Karpas-422 (cell line): Measurements from ENCODE around the gene LRRC51. TPM values are rescaled to one million over a fixed set of nuclear protein-coding genes. Genes with fewer than 3 reads are reported as not detected.

Experiments
- DNase-seq: peaks from one replicate; pipeline ENCODE4 v3.0.0-alpha.2; 2015
- H2AFZ ChIP-seq: fragments of 200-600 bp; sonication (generic); 2 replicates; pipeline ENCODE4 v1.6.1; 2014; ENCODE audit warnings: antibody characterized with exemption, low read length, mixed read lengths
- H3K27ac ChIP-seq: fragments of 200-600 bp; sonication (generic); 2 replicates; pipeline ENCODE4 v1.5.1; 2014; ENCODE audit warnings: mild to moderate bottlenecking, low read length, moderate library complexity
- H3K27me3 ChIP-seq: fragments of 200-600 bp; sonication (generic); 2 replicates; pipeline ENCODE4 v1.6.1; 2014; ENCODE audit warnings: low read length, mixed read lengths
- H3K36me3 ChIP-seq: fragments of 200-600 bp; sonication (generic); 2 replicates; pipeline ENCODE4 v1.6.1; 2014; ENCODE audit warnings: low read length, mixed read lengths; ENCODE audit not compliant: insufficient read depth
- H3K4me1 ChIP-seq: fragments of 200-600 bp; sonication (generic); 2 replicates; pipeline ENCODE4 v1.6.1; 2014; ENCODE audit warnings: mild to moderate bottlenecking, low read length, mixed read lengths
- H3K4me2 ChIP-seq: fragments of 200-600 bp; sonication (generic); 2 replicates; pipeline ENCODE4 v1.6.1; 2014; ENCODE audit warnings: low read length, low read depth, mild to moderate bottlenecking; ENCODE audit not compliant: poor library complexity, severe bottlenecking
- H3K4me3 ChIP-seq: fragments of 200-600 bp; sonication (generic); 2 replicates; pipeline ENCODE4 v1.5.1; 2014; ENCODE audit warnings: mild to moderate bottlenecking, antibody characterized with exemption, low read length, mixed read lengths
- H3K79me2 ChIP-seq: fragments of 200-600 bp; sonication (generic); 2 replicates; pipeline ENCODE4 v1.6.1; 2014; ENCODE audit warnings: mild to moderate bottlenecking, low read length, mixed read lengths
- H3K9ac ChIP-seq: fragments of 200-600 bp; sonication (generic); 2 replicates; pipeline ENCODE4 v1.6.0; 2014; ENCODE audit warnings: low read length
- H3K9me2 ChIP-seq: fragments of 200-600 bp; sonication (generic), shearing (Covaris generic); replicated peaks from 2 replicates; pipeline ENCODE4 v1.6.0; 2014; ENCODE audit warnings: mild to moderate bottlenecking, low read length, moderate library complexity; ENCODE audit not compliant: insufficient read depth
- H3K9me3 ChIP-seq: fragments of 300-700, 200-600 bp; sonication (generic); 2 replicates; pipeline ENCODE4 v1.6.1; 2014; ENCODE audit warnings: low read length, mixed read lengths
- H4K20me1 ChIP-seq: fragments of 200-600 bp; sonication (generic); 2 replicates; pipeline ENCODE4 v1.6.1; 2014; ENCODE audit warnings: mild to moderate bottlenecking, antibody characterized with exemption, low read length, low read depth; ENCODE audit not compliant: insufficient read depth
- total RNA-seq: library from RNA; depleted of rRNA; stranded (reverse); fragments of >200 nt; shearing (Covaris generic); gene quantifications from 2 replicates; pipeline ENCODE4 v1.2.3, GENCODE V29; 2014; ENCODE audit warnings: low replicate concordance

The LRRC51 gene
- total RNA-seq, 1 experiment from 2014 or later = 2.3 TPM

GRCh38 chr11:72040491-72041363 lies 39.9 kb upstream of the LRRC51 start:
- DNase-seq = peak; percentile 61
- Histone ChIP-seq H3K4me1 (peaks cover 60% of the 10 kb centered on the region), H4K20me1 (peaks cover 89% of the 10 kb centered on the region), H3K79me2 (no peaks in the 10 kb centered on the region), H2AFZ (no peak overlapping the region), H3K9me3 (no peaks in the 10 kb centered on the region), H3K9ac (no peak overlapping the region), H3K36me3 (no peaks in the 10 kb centered on the region), H3K27me3 (0 out of 2 replicates have a peak, but pooled peaks cover 2% of the 10 kb centered on the region), H3K9me2 (no peaks in the 10 kb centered on the region), H3K27ac (no peak overlapping the region), H3K4me2 (peak overlapping the region; percentile 48), H3K4me3 (peak overlapping the region; percentile 28; the same call in 1 of the 2 replicates)

GRCh38 chr11:72041364-72042063 lies 39.1 kb upstream of the LRRC51 start:
- Histone ChIP-seq H3K36me3 (no peaks in the 10 kb centered on the region), H3K27ac (no peak overlapping the region), H3K4me1 (peaks cover 54% of the 10 kb centered on the region), H3K79me2 (no peaks in the 10 kb centered on the region), H3K4me2 (peak overlapping the region; percentile 48), H4K20me1 (peaks cover 87% of the 10 kb centered on the region), H3K9ac (no peak overlapping the region), H3K9me3 (no peaks in the 10 kb centered on the region), H3K4me3 (peak overlapping the region; percentile 28; the same call in 1 of the 2 replicates), H2AFZ (no peak overlapping the region), H3K27me3 (0 out of 2 replicates have a peak, but pooled peaks cover 2% of the 10 kb centered on the region), H3K9me2 (no peaks in the 10 kb centered on the region)
- DNase-seq = no peak

GRCh38 chr11:72042064-72042745 lies 38.4 kb upstream of the LRRC51 start:
- Histone ChIP-seq H2AFZ (no peak overlapping the region), H3K4me2 (no peak overlapping the region), H3K79me2 (no peaks in the 10 kb centered on the region), H3K4me1 (peaks cover 47% of the 10 kb centered on the region), H3K9me2 (no peaks in the 10 kb centered on the region), H3K4me3 (no peak overlapping the region), H3K9me3 (no peaks in the 10 kb centered on the region), H3K9ac (no peak overlapping the region), H3K36me3 (no peaks in the 10 kb centered on the region), H3K27me3 (0 out of 2 replicates have a peak, but pooled peaks cover 2% of the 10 kb centered on the region), H4K20me1 (peaks cover 81% of the 10 kb centered on the region), H3K27ac (no peak overlapping the region)
- no peak for DNase-seq

- H3K9ac ChIP-seq = no peak overlapping the region
- H3K9me3 ChIP-seq = no peaks in the 10 kb centered on the region
- no peak overlapping the region for H3K27ac ChIP-seq
- no peak overlapping the region for H2AFZ ChIP-seq
- no peaks in the 10 kb centered on the region for H3K36me3 ChIP-seq
- H3K9me2 ChIP-seq = no peaks in the 10 kb centered on the region
- DNase-seq = no peak
- no peaks in the 10 kb centered on the region for H3K27me3 ChIP-seq
- peaks cover 64% of the 10 kb centered on the region for H4K20me1 ChIP-seq
- no peak overlapping the region for H3K4me2 ChIP-seq
- no peak overlapping the region for H3K4me3 ChIP-seq
- peaks cover 11% of the 10 kb centered on the region for H3K4me1 ChIP-seq
- no peaks in the 10 kb centered on the region for H3K79me2 ChIP-seq
Measured at GRCh38 chr11:72045849-72046248, 34.8 kb upstream of the LRRC51 start.

- no peaks in the 10 kb centered on the region for H3K9me3 ChIP-seq
- H3K9ac ChIP-seq = no peak overlapping the region
- no peaks in the 10 kb centered on the region for H3K79me2 ChIP-seq
- no peak for DNase-seq
- no peak overlapping the region for H3K27ac ChIP-seq
- peaks cover 57% of the 10 kb centered on the region for H4K20me1 ChIP-seq
- no peak overlapping the region for H3K4me3 ChIP-seq
- no peaks in the 10 kb centered on the region for H3K4me1 ChIP-seq
- H3K9me2 ChIP-seq = no peaks in the 10 kb centered on the region
- no peaks in the 10 kb centered on the region for H3K27me3 ChIP-seq
- no peaks in the 10 kb centered on the region for H3K36me3 ChIP-seq
- H2AFZ ChIP-seq = no peak overlapping the region
- no peak overlapping the region for H3K4me2 ChIP-seq
Measured at GRCh38 chr11:72048766-72049460, 31.7 kb upstream of the LRRC51 start.

- H3K9me3 ChIP-seq = no peaks in the 10 kb centered on the region
- no peaks in the 10 kb centered on the region for H3K9me2 ChIP-seq
- no peaks in the 10 kb centered on the region for H3K36me3 ChIP-seq
- H3K9ac ChIP-seq = no peak overlapping the region
- DNase-seq = no peak
- no peak overlapping the region for H3K27ac ChIP-seq
- H3K27me3 ChIP-seq = no peaks in the 10 kb centered on the region
- no peaks in the 10 kb centered on the region for H3K79me2 ChIP-seq
- H3K4me2 ChIP-seq = no peak overlapping the region
- no peak overlapping the region for H3K4me3 ChIP-seq
- H2AFZ ChIP-seq = no peak overlapping the region
- peaks cover 16% of the 10 kb centered on the region; the same call in 1 of the 2 replicates for H4K20me1 ChIP-seq
- H3K4me1 ChIP-seq = peaks cover 4% of the 10 kb centered on the region; the same call in 1 of the 2 replicates
Measured at GRCh38 chr11:72058416-72059034, 22.1 kb upstream of the LRRC51 start.

GRCh38 chr11:72061739-72062396 lies 18.8 kb upstream of the LRRC51 start:
- Histone ChIP-seq H2AFZ (no peak overlapping the region), H3K9me2 (no peaks in the 10 kb centered on the region), H3K9ac (no peak overlapping the region), H3K4me3 (no peak overlapping the region), H3K27ac (no peak overlapping the region), H4K20me1 (no peaks in the 10 kb centered on the region), H3K4me1 (peaks cover 4% of the 10 kb centered on the region; the same call in 1 of the 2 replicates), H3K9me3 (no peaks in the 10 kb centered on the region), H3K79me2 (peaks cover 9% of the 10 kb centered on the region), H3K36me3 (no peaks in the 10 kb centered on the region), H3K4me2 (no peak overlapping the region), H3K27me3 (no peaks in the 10 kb centered on the region)
- DNase-seq = no peak
